BJ (cell line): ENCODE data around the gene NFKBIA. TPM values are rescaled to one million over a fixed set of nuclear protein-coding genes. Genes with fewer than 3 reads are reported as not detected.

Experiments
- CTCF ChIA-PET: fragments of 350-600 bp; formaldehyde crosslinking; extraction: SDS; loops from one replicate; lab custom pipeline; 2021; ENCODE audit warnings: antibody characterized with exemption, inconsistent platforms; lab: Yijun Ruan, JAX
- POLR2A ChIA-PET: fragments of 300-600 bp; sonication (Branson Sonifier 250); formaldehyde crosslinking; extraction: SDS; loops from one replicate; lab custom pipeline; 2021; ENCODE audit warnings: antibody characterized with exemption; lab: Charles Lee
- DNase-seq: peaks from one replicate; pipeline ENCODE4 v3.0.0-alpha.2; 2011; ENCODE audit warnings: low read depth
- H3K27me3 ChIP-seq: 2 replicates; pipeline ENCODE4 v1.6.0; 2011; ENCODE audit warnings: low read length; ENCODE audit not compliant: control insufficient read depth, insufficient read depth
- H3K36me3 ChIP-seq: 2 replicates; pipeline ENCODE4 v1.5.1; 2011; ENCODE audit warnings: low read length; ENCODE audit not compliant: control insufficient read depth, insufficient read depth
- H3K4me3 ChIP-seq: 2 replicates; pipeline ENCODE4 v1.5.1; 2011; ENCODE audit warnings: low read depth, mild to moderate bottlenecking, control low read depth, low read length
- CTCF ChIP-seq: IDR thresholded peaks from 2 replicates; pipeline ENCODE4 v1.5.1; 2011; ENCODE audit warnings: low read depth, mild to moderate bottlenecking, control low read depth, inconsistent platforms, low read length, moderate library complexity; ENCODE audit not compliant: insufficient read depth
- polyA plus RNA-seq: library from polyadenylated mRNA; depleted of rRNA; stranded (reverse); fragments of >200 nt; gene quantifications from 2 replicates; pipeline ENCODE4 v1.2.3, GENCODE V29; 2011

Gene NFKBIA
- polyA plus RNA-seq, 1 experiment, result 73.2 TPM

GRCh38 chr14:35414365-35414764, 9.8 kb upstream of the NFKBIA start:
- Histone ChIP-seq H3K36me3 (no peaks in the 10 kb centered on the region), H3K27me3 (no peaks in the 10 kb centered on the region), H3K4me3 (no peak overlapping the region)
- ChIA-PET CTCF (interaction anchor here (0.6 to 5.3 kb wide), 15 partner anchors 8 to 1092 kb away, joined by 3 to 44 read pairs (median 5); partner anchors contain the start of gene NFKBIA), POLR2A (interaction anchor here (0.7 kb wide), 1 partner anchor 122 kb away, joined by 3 read pairs; the partner anchor contains the start of gene PSMA6)
- no peak for TF ChIP-seq CTCF
- no peak for DNase-seq

- H3K4me3 ChIP-seq, result no peak overlapping the region
- DNase-seq, result no peak
- no peaks in the 10 kb centered on the region for H3K27me3 ChIP-seq
- no peak for TF ChIP-seq CTCF
- POLR2A ChIA-PET, result no interaction called here
- no peaks in the 10 kb centered on the region for H3K36me3 ChIP-seq
- CTCF ChIA-PET, result interaction anchor here (0.6 to 5.3 kb wide), 10 partner anchors 10 to 282 kb away, joined by 3 to 44 read pairs (median 8); partner anchors contain the start of gene PSMA6
These were observed 7.9 kb upstream of the NFKBIA start for GRCh38 chr14:35412272-35413056.

- ChIA-PET POLR2A (no interaction called here), CTCF (interaction anchor here (0.6 to 4.9 kb wide), 4 partner anchors 20 to 203 kb away, joined by 3 to 28 read pairs (median 6); no protein-coding TSS in a partner anchor)
- Histone ChIP-seq H3K36me3 (no peaks in the 10 kb centered on the region), H3K4me3 (no peak overlapping the region), H3K27me3 (no peaks in the 10 kb centered on the region)
- no peak for TF ChIP-seq CTCF
- DNase-seq, result no peak
These were observed 6.3 kb upstream of the NFKBIA start for GRCh38 chr14:35410858-35411257.

GRCh38 chr14:35409595-35409994, 5.0 kb upstream of the NFKBIA start:
- Histone ChIP-seq H3K27me3 (no peaks in the 10 kb centered on the region), H3K4me3 (no peak overlapping the region), H3K36me3 (no peaks in the 10 kb centered on the region)
- DNase-seq, result no peak
- ChIA-PET POLR2A (no interaction called here), CTCF (interaction anchor here (1.1 to 4.9 kb wide), 3 partner anchors 194 to 268 kb away, joined by 4 to 28 read pairs (median 4); no protein-coding TSS in a partner anchor)
- no peak for TF ChIP-seq CTCF

GRCh38 chr14:35408026-35408425, 3.5 kb upstream of the NFKBIA start:
- Histone ChIP-seq H3K4me3 (no peak overlapping the region), H3K36me3 (peaks cover 6% of the 10 kb centered on the region), H3K27me3 (no peaks in the 10 kb centered on the region)
- no peak for DNase-seq
- CTCF ChIA-PET, result interaction anchor here (0.6 to 4.9 kb wide), 8 partner anchors 8 to 1026 kb away, joined by 3 to 28 read pairs (median 4); no protein-coding TSS in a partner anchor
- no peak for TF ChIP-seq CTCF
- POLR2A ChIA-PET, result no interaction called here
